Stimulated activated CD4-positive, alpha-beta T cell treated with anti-CD3 and anti-CD28 coated beads, Interleukin-4, amount 100 ng/mL, for 4 hours (primary cell): Measurements from ENCODE around the gene GRIA4.

Experiments
- DNase-seq, 2 experiments: peaks; one replicate each; pipeline ENCODE4 v3.0.0-alpha.2; 2020

The GRIA4 gene

DNA sequence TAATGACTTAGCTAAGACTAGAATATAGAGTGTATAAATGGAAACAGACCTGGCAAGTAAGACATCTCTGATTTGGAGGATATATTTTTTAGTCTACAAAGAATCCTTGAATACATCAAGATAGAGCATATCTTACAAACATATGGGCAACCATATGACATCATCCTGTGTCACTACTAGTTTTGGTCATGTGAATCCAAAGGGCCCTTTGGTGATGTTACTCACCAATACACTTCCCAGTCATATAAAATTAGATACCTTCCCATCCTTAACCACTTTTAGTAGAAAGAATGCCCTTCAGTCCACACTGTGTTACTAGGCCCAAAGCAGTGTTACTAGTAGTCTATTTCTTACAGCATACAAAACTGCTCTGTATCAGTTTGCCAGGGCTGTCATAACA lies 31.6 kb downstream of the GRIA4 start:
- DNase-seq = no peak

DNA sequence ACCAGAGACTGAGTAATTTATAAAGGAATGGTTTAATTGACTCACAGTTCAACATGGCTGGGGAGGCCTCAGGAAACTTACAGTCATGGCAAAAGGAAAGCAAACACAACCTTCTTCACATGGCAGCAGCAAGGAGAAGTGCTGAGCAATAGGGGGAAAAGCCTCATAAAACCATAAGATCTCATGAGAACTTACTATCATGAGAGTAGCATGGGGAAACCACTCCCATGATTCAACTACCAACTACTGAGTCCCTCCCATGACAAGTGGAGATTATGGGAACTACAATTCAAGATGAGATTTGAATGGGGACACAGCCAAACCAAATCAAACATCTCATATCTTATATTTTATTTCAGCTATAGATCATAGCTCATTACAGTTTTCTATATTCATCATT lies 33.0 kb downstream of the GRIA4 start:
- no peak for DNase-seq

GRCh38 chr11:105644839-105645573 lies 35.1 kb downstream of the GRIA4 start:
- no peak for DNase-seq

GRCh38 chr11:105647780-105648179 lies 37.9 kb downstream of the GRIA4 start:
- DNase-seq = no peak

GRCh38 chr11:105648762-105649161 lies 38.9 kb downstream of the GRIA4 start:
- DNase-seq = no peak

- DNase-seq = no peak
These were observed 55.4 kb downstream of the GRIA4 start for GRCh38 chr11:105665281-105665680.

DNA sequence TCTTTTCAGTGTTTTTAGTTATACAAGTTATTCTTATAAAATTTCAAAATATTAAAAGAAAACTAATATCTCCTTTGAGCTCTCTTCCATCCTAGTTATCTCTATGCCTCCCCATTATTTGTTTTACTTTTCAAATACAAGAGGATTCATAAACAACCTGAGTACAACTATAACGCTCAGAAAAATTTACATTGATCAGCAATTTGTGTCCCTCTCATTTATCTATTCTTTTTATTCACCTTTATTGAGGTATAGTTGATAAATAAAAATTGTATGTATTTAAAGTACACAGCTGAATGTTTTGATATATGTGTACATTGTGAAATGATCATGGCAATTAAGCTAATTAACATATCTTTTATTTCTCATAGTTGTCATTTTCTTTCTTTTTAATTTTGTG lies 57.6 kb downstream of the GRIA4 start:
- no peak for DNase-seq

DNA sequence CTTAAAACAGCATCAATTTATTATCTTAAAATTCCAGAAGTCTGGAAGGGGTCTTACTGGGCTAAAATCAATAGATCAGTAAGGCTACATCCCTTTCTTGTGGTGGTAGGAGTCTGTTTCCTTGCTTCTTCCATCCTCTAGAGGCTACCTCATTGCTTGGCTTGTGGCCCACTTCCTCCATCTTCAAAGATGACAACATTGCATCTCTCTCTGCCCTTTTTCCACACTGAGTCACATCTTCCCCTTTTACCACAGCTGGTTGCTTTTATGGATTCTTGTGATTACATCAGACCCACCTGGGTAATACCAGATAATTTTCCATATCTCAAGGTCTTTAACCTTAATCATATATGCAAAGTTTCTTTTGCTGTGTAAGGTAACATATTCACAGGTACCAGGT lies 60.9 kb downstream of the GRIA4 start:
- DNase-seq = no peak

DNA sequence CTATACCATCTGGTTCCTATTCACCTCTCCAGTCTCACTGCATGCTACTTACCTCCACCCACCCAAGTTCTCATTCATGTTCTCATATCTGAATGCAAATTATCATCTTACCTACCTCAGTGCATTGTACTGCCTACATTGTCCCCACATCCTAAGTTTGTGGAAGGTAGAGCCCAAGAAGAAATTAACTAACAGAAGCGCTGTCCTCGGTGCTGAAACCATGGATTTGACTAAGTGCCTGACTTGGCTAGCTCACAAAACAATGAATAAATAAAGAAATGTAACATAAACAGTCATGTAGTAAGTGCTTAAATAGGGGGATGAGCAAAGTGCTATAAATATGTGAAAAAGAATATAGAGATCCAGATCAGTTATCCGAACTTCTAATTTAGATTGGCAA lies 63.2 kb downstream of the GRIA4 start:
- DNase-seq = no peak

- DNase-seq = no peak
These were observed 79.8 kb downstream of the GRIA4 start for GRCh38 chr11:105689631-105690030.

DNA sequence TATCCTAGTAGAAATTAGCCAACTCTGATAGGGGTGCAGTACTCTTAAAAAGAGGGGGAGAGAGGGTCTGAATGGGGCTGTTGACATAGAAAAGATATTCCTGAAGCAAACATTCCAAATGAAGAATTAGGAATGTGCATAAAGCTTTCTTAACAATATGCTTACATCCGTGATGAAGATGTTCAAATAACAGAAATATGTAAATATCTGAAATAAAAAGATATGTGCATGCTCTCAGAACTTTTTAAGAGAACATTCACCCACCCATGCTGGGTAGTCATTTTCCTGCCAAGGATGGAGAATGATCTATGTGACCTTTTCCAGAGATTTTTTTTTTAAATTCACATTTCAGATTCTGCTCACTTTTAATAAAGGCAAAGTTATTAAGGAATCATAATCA lies 80.6 kb downstream of the GRIA4 start:
- DNase-seq = no peak

- no peak for DNase-seq
These were observed 83.3 kb downstream of the GRIA4 start for GRCh38 chr11:105693075-105693759.

DNA sequence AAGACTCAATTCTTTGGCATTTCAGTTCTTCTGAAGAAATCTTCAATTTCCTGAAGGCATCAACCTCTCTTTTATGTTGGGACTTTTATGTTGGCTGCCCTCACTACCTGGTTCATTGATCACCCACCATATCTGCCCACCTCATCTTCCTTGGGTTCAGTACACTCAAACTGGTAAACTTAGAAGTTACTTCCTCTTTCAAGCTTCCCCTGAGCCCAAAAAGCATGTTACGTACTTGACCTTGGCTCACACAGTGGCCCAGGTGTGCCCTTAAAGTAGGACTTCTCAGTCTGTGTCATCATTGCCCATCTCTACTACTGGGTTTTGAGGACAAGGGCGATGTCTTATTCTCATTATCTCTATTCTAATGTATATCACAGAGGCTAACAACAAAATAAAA lies 86.1 kb downstream of the GRIA4 start:
- no peak for DNase-seq

DNA sequence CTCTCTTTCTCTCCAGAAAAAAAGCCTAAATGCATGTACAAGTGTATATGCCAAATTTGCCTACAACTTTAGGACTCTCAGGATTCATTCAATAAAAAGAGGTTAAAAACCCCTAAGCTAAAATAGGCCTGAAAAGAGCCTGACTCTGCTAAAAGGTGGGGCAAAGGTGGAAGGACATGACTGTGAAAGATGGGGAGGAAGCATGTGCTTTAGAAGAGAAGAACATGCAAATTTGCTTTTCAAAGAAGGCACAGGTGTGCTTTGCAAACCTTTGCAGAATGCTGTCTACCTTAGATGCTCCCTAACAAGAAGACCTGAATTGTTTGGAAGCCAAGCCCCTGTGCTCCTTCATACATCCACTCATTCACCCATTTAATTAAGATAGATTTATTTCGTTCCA lies 87.4 kb downstream of the GRIA4 start:
- no peak for DNase-seq

DNA sequence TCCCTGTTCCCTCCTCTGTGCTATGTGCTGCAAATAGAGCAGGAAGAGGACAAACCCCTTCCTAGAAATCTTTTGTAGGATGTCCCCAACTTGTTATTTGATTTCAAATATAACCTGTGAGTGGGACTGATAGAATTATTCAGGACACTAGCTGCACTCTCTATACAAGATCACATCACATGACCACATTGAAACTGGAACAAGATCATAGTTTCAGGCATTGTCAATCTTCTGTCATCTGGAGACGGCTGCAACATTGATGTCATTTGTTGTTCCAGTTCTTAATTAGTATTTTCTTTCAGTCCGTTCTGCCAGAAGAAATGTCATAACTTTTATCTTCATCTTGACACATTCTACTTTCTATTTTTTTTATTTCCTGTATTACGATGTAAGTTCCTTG lies 89.3 kb downstream of the GRIA4 start:
- no peak for DNase-seq

- DNase-seq = no peak
These were observed 90.4 kb downstream of the GRIA4 start for GRCh38 chr11:105700271-105700670.

GRCh38 chr11:105701098-105701497 lies 91.2 kb downstream of the GRIA4 start:
- DNase-seq = no peak

GRCh38 chr11:105705786-105706530 lies 96.1 kb downstream of the GRIA4 start:
- DNase-seq = no peak

DNA sequence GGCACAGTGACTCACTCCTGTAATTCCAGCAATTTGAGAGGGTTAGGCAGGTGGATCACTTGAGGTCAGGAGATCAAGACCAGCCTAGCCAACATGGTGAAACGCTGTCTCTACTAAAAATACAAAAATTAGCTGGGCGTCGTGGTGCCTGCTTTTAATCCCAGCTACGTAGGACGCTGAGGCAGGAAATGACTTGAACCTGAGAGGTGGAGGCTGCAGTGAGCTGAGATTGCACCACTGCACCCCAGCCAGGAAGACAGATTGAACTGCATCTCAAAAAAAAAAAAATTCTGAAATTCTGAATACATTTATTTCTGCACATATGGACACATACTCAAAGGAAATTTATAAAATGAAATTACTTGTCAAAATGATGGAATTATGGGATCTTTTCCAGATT lies 103.2 kb downstream of the GRIA4 start:
- no peak for DNase-seq

DNA sequence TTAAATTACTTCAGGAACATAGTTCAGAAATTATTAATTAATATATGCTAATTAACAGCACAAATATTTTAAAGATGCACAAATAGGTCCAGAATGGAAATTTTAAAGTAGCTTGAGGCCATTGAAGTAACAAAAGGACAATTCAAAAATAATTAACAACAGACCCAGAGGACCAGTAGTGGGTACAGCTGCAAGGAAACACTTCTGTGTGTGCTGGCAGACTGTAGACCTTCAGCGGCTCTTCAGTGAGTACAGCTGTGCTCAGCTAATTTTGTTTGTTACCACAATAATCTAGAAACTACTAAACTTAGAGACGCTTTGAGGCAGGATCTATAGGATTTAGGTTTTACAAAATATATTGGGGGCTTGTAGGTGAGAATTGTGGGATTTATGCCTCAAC lies 103.8 kb downstream of the GRIA4 start:
- DNase-seq = no peak

DNA sequence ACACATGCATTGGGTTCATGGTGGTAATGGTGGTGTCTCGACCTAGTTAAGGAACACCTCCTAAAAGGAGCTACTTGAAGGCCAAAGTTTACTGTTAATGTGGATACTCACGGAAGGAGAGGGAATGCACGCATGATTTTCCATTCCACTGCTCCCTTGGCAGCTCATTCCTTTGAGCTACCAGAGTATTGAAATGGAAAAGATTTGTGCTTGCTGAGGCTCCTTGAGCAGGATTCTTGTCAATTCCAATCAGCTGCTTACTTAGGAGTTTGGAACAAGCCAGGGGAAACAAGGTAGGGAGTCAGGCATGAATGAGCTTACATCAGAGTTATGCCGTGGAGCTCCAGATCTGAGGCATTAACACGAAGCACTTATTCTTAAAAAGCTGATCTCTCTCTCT lies 108.8 kb downstream of the GRIA4 start:
- DNase-seq = no peak

- no peak for DNase-seq
These were observed 109.4 kb downstream of the GRIA4 start for GRCh38 chr11:105719073-105719822.

GRCh38 chr11:105720096-105720495 lies 110.2 kb downstream of the GRIA4 start:
- no peak for DNase-seq
